ENCODE data around the gene DUSP3.
"Not testable (repeated sequence)": the region's sequence is repeated elsewhere in the genome, so short reads cannot be mapped to it uniquely, and the experiment has no call there.

The DUSP3 gene

GRCh38 chr17:43801844-43802243, 23.1 kb upstream of the DUSP3 start:
- Histone ChIP-seq H2BK5ac (ENCODE audit: low read depth, low read length, poor library complexity, severe bottlenecking) (no peak overlapping the region), H4K8ac (ENCODE audit: low read length) (no peak overlapping the region), H3K14ac (ENCODE audit: low read length in 2 of 2) (no peak overlapping the region), H3K9me3 (ENCODE audit: control insufficient read depth, low read length) (no peaks in the 10 kb centered on the region), H4K91ac (ENCODE audit: low read length) (no peak overlapping the region), H3K4me2 (ENCODE audit: low read length, poor library complexity, severe bottlenecking) (no peak overlapping the region), H3K27ac (ENCODE audit: low read length, poor library complexity, severe bottlenecking) (no peak overlapping the region), H3K27me3 (ENCODE audit: control insufficient read depth in 1 of 2, insufficient read depth in 1 of 2, low read length in 2 of 2) (no peaks in the 10 kb centered on the region), H2BK120ac (ENCODE audit: low read depth, low read length) (no peak overlapping the region), H2BK12ac (ENCODE audit: low read length in 2 of 2) (no peak overlapping the region), H3K4me1 (ENCODE audit: control insufficient read depth, insufficient read depth, low read depth, low read length) (no peaks in the 10 kb centered on the region), H2AK5ac (ENCODE audit: low read length, severe bottlenecking) (no peak overlapping the region), H3K18ac (ENCODE audit: low read depth in 1 of 2, low read length in 2 of 2) (no peak overlapping the region), H2BK15ac (ENCODE audit: low read depth, poor library complexity, severe bottlenecking) (no peak overlapping the region), H3K9ac (ENCODE audit: low read length) (no peak overlapping the region), H3K23ac (ENCODE audit: low read length in 2 of 2) (no peak overlapping the region), H3K36me3 (ENCODE audit: control insufficient read depth in 1 of 2, insufficient read depth in 2 of 2, low read depth in 1 of 2, low read length in 2 of 2) (peaks cover 9 to 64% of the 10 kb centered on the region in 2 experiments), H3K79me1 (replicated peaks; ENCODE audit: low read length, poor library complexity, severe bottlenecking) (no peaks in the 10 kb centered on the region), H3K4me3 (ENCODE audit: insufficient read depth in 1 of 2, low read depth in 1 of 2, low read length in 2 of 2) (no peak overlapping the region), H3K4ac (ENCODE audit: low read depth in 1 of 2, low read length in 2 of 2) (no peak overlapping the region), H2AFZ (ENCODE audit: low read depth, low read length) (no peak overlapping the region)
- no peak for DNase-seq
- no CpG with 5 or more reads among the region's 3 CpGs for WGBS

- H2BK15ac ChIP-seq (ENCODE audit: low read depth, poor library complexity, severe bottlenecking): no peak overlapping the region
- H4K91ac ChIP-seq (ENCODE audit: low read length): no peak overlapping the region
- no peak overlapping the region for H3K4me3 ChIP-seq (ENCODE audit: insufficient read depth in 1 of 2, low read depth in 1 of 2, low read length in 2 of 2)
- H2BK5ac ChIP-seq (ENCODE audit: low read depth, low read length, poor library complexity, severe bottlenecking): no peak overlapping the region
- no peak overlapping the region for H3K4ac ChIP-seq (ENCODE audit: low read depth in 1 of 2, low read length in 2 of 2)
- H3K9ac ChIP-seq (ENCODE audit: low read length): no peak overlapping the region
- no peak overlapping the region for H3K14ac ChIP-seq (ENCODE audit: low read length in 2 of 2)
- H2AFZ ChIP-seq (ENCODE audit: low read depth, low read length): no peak overlapping the region
- no peak overlapping the region for H4K8ac ChIP-seq (ENCODE audit: low read length)
- no peak overlapping the region for H3K4me2 ChIP-seq (ENCODE audit: low read length, poor library complexity, severe bottlenecking)
- H3K18ac ChIP-seq (ENCODE audit: low read depth in 1 of 2, low read length in 2 of 2): no peak overlapping the region
- DNase-seq: no peak
- no peaks in the 10 kb centered on the region for H3K9me3 ChIP-seq (ENCODE audit: control insufficient read depth, low read length)
- H3K27ac ChIP-seq (ENCODE audit: low read length, poor library complexity, severe bottlenecking): no peak overlapping the region
- no peak overlapping the region for H2BK120ac ChIP-seq (ENCODE audit: low read depth, low read length)
- no peak overlapping the region for H3K23ac ChIP-seq (ENCODE audit: low read length in 2 of 2)
- H3K36me3 ChIP-seq (ENCODE audit: control insufficient read depth in 1 of 2, insufficient read depth in 2 of 2, low read depth in 1 of 2, low read length in 2 of 2): peaks cover 9 to 56% of the 10 kb centered on the region in 2 experiments
- 95% methylated on average over 3 of the region's 3 CpGs for WGBS
- no peaks in the 10 kb centered on the region for H3K79me1 ChIP-seq (replicated peaks; ENCODE audit: low read length, poor library complexity, severe bottlenecking)
- no peak overlapping the region for H2BK12ac ChIP-seq (ENCODE audit: low read length in 2 of 2)
- H3K4me1 ChIP-seq (ENCODE audit: control insufficient read depth, insufficient read depth, low read depth, low read length): no peaks in the 10 kb centered on the region
- H2AK5ac ChIP-seq (ENCODE audit: low read length, severe bottlenecking): no peak overlapping the region
- H3K27me3 ChIP-seq (ENCODE audit: control insufficient read depth in 1 of 2, insufficient read depth in 1 of 2, low read length in 2 of 2): no peaks in the 10 kb centered on the region
Observed at GRCh38 chr17:43800736-43801135, 22.0 kb upstream of the DUSP3 start.

GRCh38 chr17:43799047-43799446, 20.3 kb upstream of the DUSP3 start:
- Histone ChIP-seq H3K18ac (ENCODE audit: low read depth in 1 of 2, low read length in 2 of 2) (no peak overlapping the region), H3K79me1 (replicated peaks; ENCODE audit: low read length, poor library complexity, severe bottlenecking) (no peaks in the 10 kb centered on the region), H2BK15ac (ENCODE audit: low read depth, poor library complexity, severe bottlenecking) (no peak overlapping the region), H3K14ac (ENCODE audit: low read length in 2 of 2) (no peak overlapping the region), H2BK12ac (ENCODE audit: low read length in 2 of 2) (no peak overlapping the region), H3K23ac (ENCODE audit: low read length in 2 of 2) (no peak overlapping the region), H3K4ac (ENCODE audit: low read depth in 1 of 2, low read length in 2 of 2) (no peak overlapping the region), H3K9me3 (ENCODE audit: control insufficient read depth, low read length) (no peaks in the 10 kb centered on the region), H3K9ac (ENCODE audit: low read length) (no peak overlapping the region), H3K27me3 (ENCODE audit: control insufficient read depth in 1 of 2, insufficient read depth in 1 of 2, low read length in 2 of 2) (no peaks in the 10 kb centered on the region), H2AK5ac (ENCODE audit: low read length, severe bottlenecking) (no peak overlapping the region), H2BK120ac (ENCODE audit: low read depth, low read length) (no peak overlapping the region), H4K8ac (ENCODE audit: low read length) (no peak overlapping the region), H3K27ac (ENCODE audit: low read length, poor library complexity, severe bottlenecking) (no peak overlapping the region), H2AFZ (ENCODE audit: low read depth, low read length) (no peak overlapping the region), H2BK5ac (ENCODE audit: low read depth, low read length, poor library complexity, severe bottlenecking) (no peak overlapping the region), H4K91ac (ENCODE audit: low read length) (no peak overlapping the region), H3K4me2 (ENCODE audit: low read length, poor library complexity, severe bottlenecking) (no peak overlapping the region), H3K4me3 (ENCODE audit: insufficient read depth in 1 of 2, low read depth in 1 of 2, low read length in 2 of 2) (no peak overlapping the region), H3K36me3 (ENCODE audit: control insufficient read depth in 1 of 2, insufficient read depth in 2 of 2, low read depth in 1 of 2, low read length in 2 of 2) (peaks cover 6 to 40% of the 10 kb centered on the region in 2 experiments), H3K4me1 (ENCODE audit: control insufficient read depth, insufficient read depth, low read depth, low read length) (no peaks in the 10 kb centered on the region)
- no peak for DNase-seq
- WGBS: no CpG with 5 or more reads among the region's 2 CpGs

GRCh38 chr17:43798024-43798423, 19.2 kb upstream of the DUSP3 start:
- not testable (repeated sequence) for H3K4me3 ChIP-seq (ENCODE audit: insufficient read depth in 1 of 2, low read depth in 1 of 2, low read length in 2 of 2); H3K27ac ChIP-seq (ENCODE audit: low read length, poor library complexity, severe bottlenecking); H3K9ac ChIP-seq (ENCODE audit: low read length); H2AK5ac ChIP-seq (ENCODE audit: low read length, severe bottlenecking); H3K23ac ChIP-seq (ENCODE audit: low read length in 2 of 2); H3K4me2 ChIP-seq (ENCODE audit: low read length, poor library complexity, severe bottlenecking); H2BK120ac ChIP-seq (ENCODE audit: low read depth, low read length); H3K14ac ChIP-seq (ENCODE audit: low read length in 2 of 2); H3K79me1 ChIP-seq (replicated peaks; ENCODE audit: low read length, poor library complexity, severe bottlenecking); H3K9me3 ChIP-seq (ENCODE audit: control insufficient read depth, low read length); H3K4me1 ChIP-seq (ENCODE audit: control insufficient read depth, insufficient read depth, low read depth, low read length); DNase-seq; H2BK12ac ChIP-seq (ENCODE audit: low read length in 2 of 2); H4K91ac ChIP-seq (ENCODE audit: low read length); H3K4ac ChIP-seq (ENCODE audit: low read depth in 1 of 2, low read length in 2 of 2); H2BK15ac ChIP-seq (ENCODE audit: low read depth, poor library complexity, severe bottlenecking); H2BK5ac ChIP-seq (ENCODE audit: low read depth, low read length, poor library complexity, severe bottlenecking); H3K27me3 ChIP-seq (ENCODE audit: control insufficient read depth in 1 of 2, insufficient read depth in 1 of 2, low read length in 2 of 2); H4K8ac ChIP-seq (ENCODE audit: low read length); H2AFZ ChIP-seq (ENCODE audit: low read depth, low read length); H3K18ac ChIP-seq (ENCODE audit: low read depth in 1 of 2, low read length in 2 of 2)
- 94% methylated on average over 9 of the region's 9 CpGs for WGBS
- peaks cover 3 to 31% of the 10 kb centered on the region in 2 experiments for H3K36me3 ChIP-seq (ENCODE audit: control insufficient read depth in 1 of 2, insufficient read depth in 2 of 2, low read depth in 1 of 2, low read length in 2 of 2)

All from mesenchymal stem cell (in vitro differentiated cells and primary cell).